Measurements from ENCODE around the gene ZNF518B.

Gene ZNF518B

GRCh38 chr4:10457255-10457801 is at the start of gene ZNF518B:
TSS of gene ZNF518B (minus strand) at chr4:10457426. CDS start at chr4:10446328, 11,098 bp downstream.
- peak; percentile 1 for DNase-seq

GRCh38 chr4:10506077-10506476 is 48.9 kb upstream of the ZNF518B start:
- no peak for DNase-seq

GRCh38 chr4:10504570-10505179 is 47.4 kb upstream of the ZNF518B start:
- no peak for DNase-seq

GRCh38 chr4:10502717-10503116 is 45.5 kb upstream of the ZNF518B start:
- DNase-seq, result no peak

GRCh38 chr4:10500776-10501175 is 43.5 kb upstream of the ZNF518B start:
- DNase-seq, result no peak

GRCh38 chr4:10496200-10496599 is 39.0 kb upstream of the ZNF518B start:
- DNase-seq, result no peak

- no peak for DNase-seq
Measured at GRCh38 chr4:10495651-10496050, 38.4 kb upstream of the ZNF518B start.

GRCh38 chr4:10492464-10492863 is 35.2 kb upstream of the ZNF518B start:
- no peak for DNase-seq

- DNase-seq, result no peak
Measured at GRCh38 chr4:10491401-10491800, 34.2 kb upstream of the ZNF518B start.

GRCh38 chr4:10490996-10491395 is 33.8 kb upstream of the ZNF518B start:
- no peak for DNase-seq

- DNase-seq, result no peak
Measured at GRCh38 chr4:10482913-10483312, 25.7 kb upstream of the ZNF518B start.

GRCh38 chr4:10480616-10481015 is 23.4 kb upstream of the ZNF518B start:
- no peak for DNase-seq

- DNase-seq, result no peak
Measured at GRCh38 chr4:10478621-10479020, 21.4 kb upstream of the ZNF518B start.

GRCh38 chr4:10470505-10470904 is 13.3 kb upstream of the ZNF518B start:
- DNase-seq, result no peak

- DNase-seq, result no peak
Measured at GRCh38 chr4:10466161-10466560, 8.9 kb upstream of the ZNF518B start.

- DNase-seq, result no peak
Measured at GRCh38 chr4:10462876-10463275, 5.7 kb upstream of the ZNF518B start.

- no peak for DNase-seq
Measured at GRCh38 chr4:10461850-10462400, 4.7 kb upstream of the ZNF518B start.

- DNase-seq, result no peak
Measured at GRCh38 chr4:10461091-10461849, 4.0 kb upstream of the ZNF518B start.

- no peak for DNase-seq
Measured at GRCh38 chr4:10460313-10461047, 3.3 kb upstream of the ZNF518B start.

- DNase-seq, result no peak
Measured at GRCh38 chr4:10459305-10459704, 2.1 kb upstream of the ZNF518B start.

GRCh38 chr4:10458177-10458576 is 951 bp upstream of the ZNF518B start:
- no peak for DNase-seq

GRCh38 chr4:10456595-10457254 is 501 bp downstream of the ZNF518B start:
- DNase-seq, result peak; percentile 13

GRCh38 chr4:10456260-10456594 is 999 bp downstream of the ZNF518B start:
- no peak for DNase-seq

All from NCI-H510A (cell line).